Right renal cortex interstitium (tissue), 3 donors: ENCODE data around the gene GIPR. TPM values are rescaled to one million over a fixed set of nuclear protein-coding genes. Genes with fewer than 3 reads are reported as not detected.
"Not testable (repeated sequence)": the region's sequence is repeated elsewhere in the genome, so short reads cannot be mapped to it uniquely, and the experiment has no call there.

Experiments
- DNase-seq, 3 donors: peaks; one replicate each; pipeline ENCODE4 v3.0.0-alpha.2; 2013; ENCODE audit warnings: low read depth in 3 of 3, low spot score in 2 of 3
- polyA plus RNA-seq, 3 donors: library from polyadenylated mRNA; unstranded; fragments of 120-200 nt; gene quantifications; one replicate each; pipeline ENCODE4 v1.2.1, GENCODE V29; 2013; ENCODE audit not compliant: insufficient read length in 3 of 3

GIPR gene
- polyA plus RNA-seq, 3 donors: 0.28 to 0.47 (median 0.43) TPM

DNA sequence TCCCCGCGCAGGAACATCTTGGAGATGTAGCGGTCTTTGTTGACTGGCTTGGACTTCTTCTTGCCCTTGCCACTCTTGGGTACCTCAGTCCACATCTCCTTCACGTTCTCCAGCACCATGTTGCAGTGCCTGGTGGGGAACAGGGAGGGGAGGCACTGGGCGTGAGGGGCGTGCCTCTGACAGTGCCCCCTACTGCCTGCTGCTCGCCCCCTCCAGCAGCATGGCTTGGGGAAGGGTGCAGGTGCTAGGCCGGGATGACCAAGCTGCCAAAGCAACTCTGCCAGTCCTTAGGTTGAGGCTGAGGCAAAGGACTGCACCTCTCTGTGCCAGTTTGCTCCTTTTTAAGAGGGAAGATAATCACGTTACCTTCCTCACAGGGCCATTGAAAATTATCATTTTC, 19.6 kb downstream of the GIPR start:
- DNase-seq: no peak

GRCh38 chr19:45691516-45692186, 23.6 kb downstream of the GIPR start, which contains the start of gene SNRPD2:
Gene SNRPD2, minus strand, starts transcription at chr19:45691953. Its CDS starts 65 bp downstream, at chr19:45691888.
- peak; percentile 93 to 95 (median 95) for DNase-seq

GRCh38 chr19:45692187-45693105, 24.4 kb downstream of the GIPR start, which contains the start of gene QPCTL:
Gene QPCTL, plus strand, starts transcription at chr19:45692666. Its CDS starts 38 bp downstream, at chr19:45692704.
- DNase-seq: peak; percentile 96 to 98 (median 97)

DNA sequence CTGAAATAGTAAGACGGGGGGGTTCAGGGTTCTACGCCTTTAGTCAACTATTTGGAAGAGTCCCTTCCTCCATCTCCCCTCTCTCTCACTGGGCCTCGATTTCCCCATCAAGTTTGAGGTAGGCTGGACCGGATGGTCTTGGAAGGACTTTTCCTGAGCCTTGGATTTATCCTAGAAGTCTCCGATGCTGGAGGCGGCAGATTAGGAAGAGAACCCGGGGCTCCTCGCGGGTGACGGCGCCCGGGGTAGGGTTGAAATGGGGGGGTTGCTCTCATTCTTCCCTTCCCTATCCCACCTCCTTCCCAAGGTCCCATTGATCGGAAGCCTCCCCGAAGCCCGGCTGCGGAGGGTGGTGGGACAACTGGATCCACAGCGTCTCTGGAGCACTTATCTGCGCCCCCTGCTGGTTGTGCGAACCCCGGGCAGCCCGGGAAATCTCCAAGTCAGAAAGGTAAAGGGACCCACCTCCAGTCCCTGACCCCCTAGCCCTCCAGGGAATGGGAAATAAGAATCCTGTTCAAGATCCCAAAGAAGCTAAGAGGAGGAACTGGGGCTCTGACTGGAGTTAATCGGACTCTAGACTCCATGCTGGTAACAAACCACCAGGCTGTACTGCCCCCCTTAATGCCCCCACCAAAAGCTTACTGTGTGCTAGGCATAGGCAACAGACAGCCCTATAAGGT, 25.2 kb downstream of the GIPR start:
- peak in 2 of 3 donors; percentile 38 to 56 for DNase-seq

GRCh38 chr19:45701676-45702075, 33.7 kb downstream of the GIPR start:
- no peak for DNase-seq

DNA sequence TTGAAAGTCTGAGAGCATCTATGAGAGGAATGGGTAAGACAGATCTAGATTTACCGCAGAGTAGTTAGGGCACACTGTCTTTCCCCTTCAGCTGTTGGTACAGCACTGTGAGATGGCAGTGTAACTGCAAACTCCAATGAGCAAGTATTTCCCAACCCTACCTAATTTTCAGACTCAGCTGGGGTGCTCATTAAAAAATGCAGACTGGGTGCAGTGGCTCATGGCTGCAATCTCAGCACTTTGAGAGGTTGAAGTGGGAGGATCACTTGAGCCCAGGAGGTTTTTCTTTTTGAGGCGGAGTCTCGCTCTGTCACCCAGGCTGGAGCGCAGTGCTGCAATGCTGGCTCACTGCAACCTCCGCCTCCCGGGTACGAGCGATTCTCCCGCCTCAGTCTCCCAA, 37.1 kb downstream of the GIPR start:
- DNase-seq: no peak

- no peak for DNase-seq
Measured at GRCh38 chr19:45705710-45706415, 37.8 kb downstream of the GIPR start.

GRCh38 chr19:45710356-45711130, 42.5 kb downstream of the GIPR start:
- no peak for DNase-seq

DNA sequence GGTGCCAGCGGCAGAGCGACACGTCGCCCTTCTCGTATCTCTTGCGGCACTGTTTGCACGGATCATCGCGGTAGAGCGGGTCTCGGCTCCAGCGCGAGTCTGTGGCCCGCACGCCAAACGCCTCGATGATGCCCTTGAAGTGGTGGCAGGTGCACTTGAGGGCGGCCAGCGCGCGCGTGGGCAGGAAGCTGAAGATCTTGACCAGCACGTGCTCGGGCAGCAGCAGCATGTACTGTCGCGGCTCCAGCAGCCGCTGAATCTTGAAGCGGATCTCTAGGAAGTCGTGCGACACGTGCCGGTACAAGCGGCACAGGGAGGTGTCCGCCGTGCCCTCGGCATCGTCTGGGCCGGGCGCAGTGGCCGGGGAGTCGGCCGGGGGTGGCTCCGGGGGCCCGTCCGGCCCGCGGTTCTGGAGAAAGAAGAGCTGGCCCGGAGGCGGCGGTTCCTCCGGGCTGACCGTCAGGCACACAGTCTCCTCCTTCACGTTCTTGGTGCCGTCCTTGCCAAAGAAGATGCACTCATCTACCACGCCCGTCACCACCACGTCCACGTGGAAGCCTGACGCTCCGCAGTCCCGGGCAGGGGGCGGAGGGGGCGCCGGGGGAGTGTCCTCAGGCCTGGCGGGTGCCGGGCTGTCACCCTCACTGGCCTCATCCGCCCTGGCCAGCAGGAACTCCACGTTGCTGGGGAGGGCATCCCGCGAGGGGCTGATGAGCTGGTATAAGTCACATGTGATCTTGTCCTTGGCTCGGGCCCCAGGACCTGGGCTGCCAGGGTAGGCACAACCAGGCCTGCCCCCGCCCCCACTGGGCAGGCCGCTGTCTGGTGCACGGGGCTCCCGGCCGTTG, 44.1 kb downstream of the GIPR start:
- no peak for DNase-seq

DNA sequence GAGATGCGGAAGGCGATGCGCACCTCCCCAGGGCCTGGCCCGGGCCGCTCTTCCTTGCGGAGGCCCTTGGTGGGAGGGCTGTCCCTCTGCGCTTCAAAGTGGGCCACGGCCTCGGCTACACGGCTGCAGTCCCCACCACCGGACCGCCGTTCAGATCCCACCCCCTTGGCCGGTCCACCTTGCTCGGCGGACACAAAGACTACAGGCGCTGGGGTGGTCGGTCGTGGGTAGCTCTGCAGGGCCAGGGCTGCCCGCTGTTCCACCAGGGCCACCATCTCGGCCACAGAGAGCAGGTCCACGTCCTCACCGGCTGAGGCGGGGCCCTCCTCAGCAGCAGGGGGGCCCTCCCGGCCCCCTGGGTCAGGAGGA, 44.7 kb downstream of the GIPR start:
- DNase-seq: no peak

DNA sequence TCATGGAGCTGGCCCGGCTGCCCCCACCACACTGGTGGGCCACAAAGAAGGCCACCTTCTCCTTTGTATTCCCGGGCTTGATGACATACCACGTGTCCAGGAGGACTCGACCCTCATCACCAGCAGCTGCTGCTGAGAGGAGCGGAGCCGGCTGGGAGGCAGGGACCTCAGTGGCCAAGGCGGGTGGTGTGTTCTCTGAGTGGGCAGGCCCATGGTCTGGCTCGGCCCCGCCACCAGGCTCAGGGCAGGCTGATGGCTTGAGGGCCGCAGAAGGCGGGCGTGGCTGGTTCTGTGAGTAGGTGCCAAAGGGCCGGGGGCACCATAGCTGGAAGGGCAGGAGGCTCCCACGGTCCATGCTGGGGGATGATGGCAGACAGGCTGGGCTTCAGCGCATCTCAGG, 45.1 kb downstream of the GIPR start:
- no peak for DNase-seq

- DNase-seq: no peak
Measured at GRCh38 chr19:45715139-45715538, 47.1 kb downstream of the GIPR start.

GRCh38 chr19:45716359-45717130, 48.5 kb downstream of the GIPR start:
- peak in 2 of 3 donors; percentile 15 to 23 for DNase-seq

- peak; percentile 97 to 99 (median 98) for DNase-seq
Measured at GRCh38 chr19:45717131-45717982, 49.3 kb downstream of the GIPR start.

GRCh38 chr19:45717983-45718650, 50.1 kb downstream of the GIPR start:
- no peak for DNase-seq

GRCh38 chr19:45720065-45720464, 52.0 kb downstream of the GIPR start:
- not testable (repeated sequence) for DNase-seq

DNA sequence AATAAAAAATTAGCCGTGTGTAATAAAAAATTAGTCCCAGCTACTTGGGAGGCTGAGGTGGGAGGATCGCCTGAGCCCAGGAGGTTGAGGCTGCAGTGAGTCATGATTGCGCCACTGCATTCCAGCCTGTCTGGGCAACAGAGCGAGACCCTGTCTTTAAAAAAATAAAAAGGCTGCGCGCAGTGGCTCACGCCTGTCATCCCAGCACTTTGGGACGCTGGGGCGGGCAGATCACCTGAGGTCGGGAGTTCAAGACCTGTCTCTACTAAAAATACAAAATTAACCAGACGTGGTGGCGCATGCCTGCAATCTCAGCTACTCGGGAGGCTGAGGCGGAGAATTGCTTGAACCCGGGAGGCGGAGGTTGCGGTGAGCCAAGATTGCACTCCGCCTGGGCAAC, 60.7 kb downstream of the GIPR start:
- DNase-seq: not testable (repeated sequence)
